HEK293 (cell line): ENCODE results near the gene COMMD3.

Source experiments
- CTCF ChIP-seq: fragments of 450-650 bp; formaldehyde crosslinking; IDR thresholded peaks from 2 replicates; pipeline ENCODE4 v1.5.1; 2016; ENCODE audit warnings: missing biosample characterization, missing genetic modification characterization
- KLF16 ChIP-seq: fragments of 450-650 bp; formaldehyde crosslinking; IDR thresholded peaks from 2 replicates; pipeline ENCODE4 v1.5.1; 2017; ENCODE audit warnings: missing biosample characterization, missing genetic modification characterization
- MEIS1 ChIP-seq: sonication (generic); formaldehyde crosslinking; IDR thresholded peaks from 2 replicates; pipeline ENCODE4 v1.8.1; 2022; ENCODE audit warnings: missing genetic modification reagents, mild to moderate bottlenecking, borderline replicate concordance
- RBAK ChIP-seq: fragments of 450-650 bp; formaldehyde crosslinking; IDR thresholded peaks from 2 replicates; pipeline ENCODE4 v1.5.1; 2016; ENCODE audit warnings: missing biosample characterization, missing genetic modification characterization
- REST ChIP-seq: fragments of 450-650 bp; formaldehyde crosslinking; IDR thresholded peaks from 2 replicates; pipeline ENCODE4 v1.5.1; 2016; ENCODE audit warnings: missing biosample characterization, missing genetic modification characterization
- SETDB1 ChIP-seq: IDR thresholded peaks from one replicate; pipeline ENCODE4 v1.6.1; 2017; ENCODE audit warnings: mild to moderate bottlenecking, low read length, moderate library complexity, mixed read lengths; ENCODE audit not compliant: insufficient read length
- SP2 ChIP-seq: fragments of 450-650 bp; formaldehyde crosslinking; IDR thresholded peaks from 2 replicates; pipeline ENCODE4 v1.5.1; 2016; ENCODE audit warnings: missing biosample characterization, missing genetic modification characterization
- ZBTB21 ChIP-seq: fragments of 450-650 bp; formaldehyde crosslinking; IDR thresholded peaks from 2 replicates; pipeline ENCODE4 v1.5.1; 2017; ENCODE audit warnings: missing biosample characterization, missing genetic modification characterization
- ZNF10 ChIP-seq: fragments of 450-650 bp; formaldehyde crosslinking; IDR thresholded peaks from 2 replicates; pipeline ENCODE4 v1.5.1; 2017; ENCODE audit warnings: missing biosample characterization, missing genetic modification characterization
- ZNF24 ChIP-seq: fragments of 450-650 bp; formaldehyde crosslinking; IDR thresholded peaks from 2 replicates; pipeline ENCODE4 v1.5.1; 2016; ENCODE audit warnings: missing biosample characterization, missing genetic modification characterization
- ZNF266 ChIP-seq: fragments of 450-650 bp; formaldehyde crosslinking; IDR thresholded peaks from 2 replicates; pipeline ENCODE4 v1.5.1; 2016; ENCODE audit warnings: missing biosample characterization, missing genetic modification characterization, low read depth
- ZNF596 ChIP-seq: fragments of 450-650 bp; IDR thresholded peaks from 2 replicates; pipeline ENCODE4 v1.5.0; 2018; ENCODE audit warnings: missing biosample characterization, mild to moderate bottlenecking, missing genetic modification characterization, moderate library complexity

- TF ChIP-seq SP2 (tag by site-specific recombination) (no peak), ZBTB21 (no peak), CTCF (no peak), ZNF266 (no peak), REST (tag by site-specific recombination) (no peak), MEIS1 (CRISPR knock-in tag) (no peak), SETDB1 (no peak), ZNF24 (no peak), ZNF10 (no peak), KLF16 (tag by site-specific recombination) (no peak), RBAK (no peak), ZNF596 (no peak)
Measured at GRCh38 chr10:22343731-22344130, 27.5 kb downstream of the COMMD3 start.
